Inflammatory macrophage (primary cell): ENCODE data around the gene LYL1.

Experiments used
- DNase-seq, 2 donors: peaks; one replicate each; pipeline ENCODE4 v3.0.0-alpha.2; 2020 to 2022

The LYL1 gene

GRCh38 chr19:13104848-13105711 is 2.4 kb upstream of the LYL1 start:
- peak; percentile 28 to 54 for DNase-seq

- peak; percentile 53 to 61 for DNase-seq
Observed at GRCh38 chr19:13104360-13104847, 1.7 kb upstream of the LYL1 start.

- peak in 1 of 2 donors; percentile 27 for DNase-seq
Observed at GRCh38 chr19:13103581-13104359, 1.1 kb upstream of the LYL1 start.

- no peak for DNase-seq
Observed at GRCh38 chr19:13102416-13102665, 317 bp downstream of the LYL1 start.

GRCh38 chr19:13101590-13102415 is 855 bp downstream of the LYL1 start:
- no peak for DNase-seq

- DNase-seq, result no peak
Observed at GRCh38 chr19:13100841-13101589, 1.6 kb downstream of the LYL1 start.

- DNase-seq, result peak; percentile 32 to 37
Observed at GRCh38 chr19:13100031-13100588, 2.5 kb downstream of the LYL1 start.

- peak; percentile 85 to 92 for DNase-seq
Observed at GRCh38 chr19:13099073-13099999, 3.3 kb downstream of the LYL1 start.

- peak; percentile 63 to 74 for DNase-seq
Observed at GRCh38 chr19:13098277-13099072, 4.2 kb downstream of the LYL1 start.

- DNase-seq, result peak in 1 of 2 donors; percentile 61
Observed at GRCh38 chr19:13097463-13098258, 5.0 kb downstream of the LYL1 start.

- peak; percentile 17 to 26 for DNase-seq
Observed at GRCh38 chr19:13097033-13097462, 5.6 kb downstream of the LYL1 start.

- peak in 1 of 2 donors; percentile 31 for DNase-seq
Observed at GRCh38 chr19:13095934-13096927, 6.4 kb downstream of the LYL1 start.

GRCh38 chr19:13095393-13095784 is 7.3 kb downstream of the LYL1 start:
- no peak for DNase-seq

GRCh38 chr19:13094771-13095392 is 7.8 kb downstream of the LYL1 start:
- peak; percentile 31 to 32 for DNase-seq

GRCh38 chr19:13094106-13094504 is 8.6 kb downstream of the LYL1 start:
- DNase-seq, result no peak

- DNase-seq, result peak; percentile 87 to 91
Observed at GRCh38 chr19:13093407-13094105, 9.1 kb downstream of the LYL1 start.
